GM21423 (cell line): Measurements from ENCODE around the gene GORASP1.

Source experiments
- ATAC-seq: cut with Tn5 transposase; IDR thresholded peaks from one replicate; pipeline ENCODE4 v1.9.1; 2021; ENCODE audit warnings: mild to moderate bottlenecking, moderate library complexity; ENCODE audit not compliant: unreplicated experiment

GORASP1 gene

GRCh38 chr3:39107388-39108199 lies at the start of gene GORASP1, which contains the start of gene TTC21A:
GORASP1 (minus strand) TSS chr3:39107627; CDS start chr3:39107541, 86 bp downstream.
TTC21A (plus strand) TSS chr3:39107680; CDS start chr3:39107838, 158 bp downstream.
- ATAC-seq: peak; percentile 35

- no peak for ATAC-seq
Observed at GRCh38 chr3:39156421-39156820, 49.0 kb upstream of the GORASP1 start.

- no peak for ATAC-seq
Observed at GRCh38 chr3:39154280-39155021, 47.0 kb upstream of the GORASP1 start.

- no peak for ATAC-seq
Observed at GRCh38 chr3:39153977-39154279, 46.5 kb upstream of the GORASP1 start.

- ATAC-seq: no peak
Observed at GRCh38 chr3:39150803-39151631, 43.6 kb upstream of the GORASP1 start.

GRCh38 chr3:39150148-39150802 lies 42.8 kb upstream of the GORASP1 start:
- ATAC-seq: no peak

- no peak for ATAC-seq
Observed at GRCh38 chr3:39149498-39150147, 42.2 kb upstream of the GORASP1 start.

- no peak for ATAC-seq
Observed at GRCh38 chr3:39149059-39149455, 41.6 kb upstream of the GORASP1 start.

- no peak for ATAC-seq
Observed at GRCh38 chr3:39148435-39149058, 41.1 kb upstream of the GORASP1 start.

- peak; percentile 25 for ATAC-seq
Observed at GRCh38 chr3:39147711-39148434, 40.4 kb upstream of the GORASP1 start.

GRCh38 chr3:39146611-39147591 lies 39.5 kb upstream of the GORASP1 start:
- peak; percentile 18 for ATAC-seq

GRCh38 chr3:39146083-39146501 lies 38.7 kb upstream of the GORASP1 start:
- ATAC-seq: no peak

- ATAC-seq: no peak
Observed at GRCh38 chr3:39144748-39145380, 37.4 kb upstream of the GORASP1 start.

GRCh38 chr3:39144095-39144747 lies 36.8 kb upstream of the GORASP1 start:
- ATAC-seq: no peak

- no peak for ATAC-seq
Observed at GRCh38 chr3:39143051-39143885, 35.8 kb upstream of the GORASP1 start.

- ATAC-seq: no peak
Observed at GRCh38 chr3:39142067-39142466, 34.6 kb upstream of the GORASP1 start.
